ENCODE data around the gene CCL1.

- TF ChIP-seq CTCF (conservative IDR thresholded peaks at IDR 0.05; ENCODE audit: low read depth, low read length): no peak
- TF ChIP-seq RFX5 (IDR thresholded peaks at IDR 0.05; ENCODE audit: low read depth, low read length): no peak
- TF ChIP-seq RCOR1 (IDR thresholded peaks at IDR 0.05; ENCODE audit: insufficient replicate concordance, low read length): no peak
- no peak for TF ChIP-seq POLR2A (IDR thresholded peaks at IDR 0.05; ENCODE audit: low read depth, low read length)
- no peak for TF ChIP-seq RAD21 (IDR thresholded peaks at IDR 0.05; ENCODE audit: low read length)
- TF ChIP-seq MAFK (IDR thresholded peaks at IDR 0.05; ENCODE audit: low read depth, low read length): no peak
- TF ChIP-seq CHD1 (IDR thresholded peaks at IDR 0.05; ENCODE audit: low read depth, low read length): no peak
- TF ChIP-seq ELK1 (IDR thresholded peaks at IDR 0.05; ENCODE audit: borderline replicate concordance, low read depth, low read length): no peak
- TF ChIP-seq USF2 (IDR thresholded peaks at IDR 0.05; ENCODE audit: low read depth, low read length): no peak
Measured at GRCh38 chr17:34363183-34363661, at the start of gene CCL1.

Measured in IMR-90 (cell line).